Kidney (tissue), 14 donors: ENCODE results near the gene ANAPC16. TPM values are rescaled to one million over a fixed set of nuclear protein-coding genes. Genes with fewer than 3 reads are reported as not detected.

Experiments
- DNase-seq, 5 donors: peaks; one replicate each; pipeline ENCODE4 v3.0.0-alpha.2; 2013 to 2020
- FAIRE-seq: peaks from 2 replicates; lab custom pipeline; 2012; peaks lifted over from hg19 to GRCh38; lab: Jason Lieb, UNC
- H3K27ac ChIP-seq, 2 donors: one replicate each; pipeline ENCODE4 v1.7.0; 2013; ENCODE audit warnings: low read depth in 2 of 2, low read length in 2 of 2, inconsistent platforms in 1 of 2
- H3K27me3 ChIP-seq: one replicate; pipeline ENCODE4 v1.7.1; 2013; ENCODE audit warnings: low read length, inconsistent platforms; ENCODE audit not compliant: control insufficient read depth, insufficient read depth
- H3K36me3 ChIP-seq, 3 donors: one replicate each; pipeline versions ENCODE4 v1.7.0 to v1.7.1; 2013; ENCODE audit warnings: low read length in 3 of 3, control low read depth in 1 of 3, inconsistent platforms in 1 of 3; ENCODE audit not compliant: insufficient read depth in 3 of 3, control insufficient read depth in 2 of 3
- H3K4me1 ChIP-seq, 3 donors: one replicate each; pipeline versions ENCODE4 v1.7.0 to v1.7.1; 2013; ENCODE audit warnings: low read length in 3 of 3, inconsistent platforms in 1 of 3, low read depth in 1 of 3; ENCODE audit not compliant: control insufficient read depth in 2 of 3, insufficient read depth in 2 of 3
- H3K4me3 ChIP-seq, 3 donors: one replicate each; pipeline versions ENCODE4 v1.7.0 to v1.8.1; 2013; ENCODE audit warnings: low read length in 3 of 3, control low read depth in 1 of 3, inconsistent platforms in 1 of 3
- H3K9ac ChIP-seq, 3 donors: one replicate each; pipeline versions ENCODE4 v1.7.0 to v1.7.1; 2013; ENCODE audit warnings: low read length in 3 of 3, control low read depth in 1 of 3, inconsistent platforms in 1 of 3
- H3K9me3 ChIP-seq, 3 donors: one replicate each; pipeline versions ENCODE4 v1.7.0 to v1.7.1; 2013; ENCODE audit warnings: low read length in 3 of 3, control low read depth in 1 of 3, inconsistent platforms in 1 of 3; ENCODE audit not compliant: control insufficient read depth in 2 of 3, insufficient read depth in 1 of 3
- intact Hi-C: fragments of 100-400 bp; cut with DNase I; formaldehyde crosslinking; loops from one replicate; pipeline ENCODE4 v1.11.1; 2022
- polyA plus RNA-seq: library from polyadenylated mRNA; stranded (reverse); fragments of 350-450 nt; fragmentation: Illumina TruSeq; extraction: RNeasy Lipid Tissue Mini Kit (QIAGEN cat#74804); gene quantifications from one replicate; pipeline ENCODE4 v1.2.3, GENCODE V29; 2014; ENCODE audit warnings: low read depth, low replicate concordance; ENCODE audit not compliant: insufficient read depth
- total RNA-seq: library from RNA; stranded (reverse); fragmentation: NEBNext Ultra II Directional; extraction: Animal tissue kit (Norgen Biotek cat#: 25700); gene quantifications from one replicate; pipeline ENCODE4 v1.2.1, GENCODE V29; 2021
- TF ChIP-seq, protein P1 (sequence below): IDR thresholded peaks from 3 replicates; pipeline ENCODE4 v1.5.1; 2012; ENCODE audit warnings: mild to moderate bottlenecking, moderate library complexity, borderline replicate concordance; ENCODE audit not compliant: insufficient read depth; ENCODE audit errors: extremely low read depth
- donor health status: control.
- donor health status: control.
- donor health status: control.
- donor health status: control.
- donor health status: control.
- donor health status: DM: yes; HTN: yes; CAD: no.
- donor health status: Normal renal cell carcinoma (clear cell type).

The ANAPC16 gene
- total and polyA plus RNA-seq, 2 donors from 2014 or later: 132 to 210 TPM

- DNase-seq: no peak
- Histone ChIP-seq H3K36me3 (peaks cover 0 to 5% (median 0%) of the 10 kb centered on the region in 3 donors), H3K27me3 (no peaks in the 10 kb centered on the region), H3K9me3 (no peaks in the 10 kb centered on the region), H3K4me3 (peak overlapping the region in 1 of 3 donors; percentile 2), H3K9ac (peak overlapping the region in 1 of 3 donors; percentile 65), H3K27ac (peak overlapping the region in 1 of 2 donors; percentile 70), H3K4me1 (peaks cover 2 to 19% (median 7%) of the 10 kb centered on the region in 3 donors)
- TF ChIP-seq, protein P1, sequence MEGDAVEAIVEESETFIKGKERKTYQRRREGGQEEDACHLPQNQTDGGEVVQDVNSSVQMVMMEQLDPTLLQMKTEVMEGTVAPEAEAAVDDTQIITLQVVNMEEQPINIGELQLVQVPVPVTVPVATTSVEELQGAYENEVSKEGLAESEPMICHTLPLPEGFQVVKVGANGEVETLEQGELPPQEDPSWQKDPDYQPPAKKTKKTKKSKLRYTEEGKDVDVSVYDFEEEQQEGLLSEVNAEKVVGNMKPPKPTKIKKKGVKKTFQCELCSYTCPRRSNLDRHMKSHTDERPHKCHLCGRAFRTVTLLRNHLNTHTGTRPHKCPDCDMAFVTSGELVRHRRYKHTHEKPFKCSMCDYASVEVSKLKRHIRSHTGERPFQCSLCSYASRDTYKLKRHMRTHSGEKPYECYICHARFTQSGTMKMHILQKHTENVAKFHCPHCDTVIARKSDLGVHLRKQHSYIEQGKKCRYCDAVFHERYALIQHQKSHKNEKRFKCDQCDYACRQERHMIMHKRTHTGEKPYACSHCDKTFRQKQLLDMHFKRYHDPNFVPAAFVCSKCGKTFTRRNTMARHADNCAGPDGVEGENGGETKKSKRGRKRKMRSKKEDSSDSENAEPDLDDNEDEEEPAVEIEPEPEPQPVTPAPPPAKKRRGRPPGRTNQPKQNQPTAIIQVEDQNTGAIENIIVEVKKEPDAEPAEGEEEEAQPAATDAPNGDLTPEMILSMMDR: no peak
- intact Hi-C loops: no loop called here
- FAIRE-seq: no peak
Observed at GRCh38 chr10:72218726-72219125, 2.9 kb downstream of the ANAPC16 start.

DNA sequence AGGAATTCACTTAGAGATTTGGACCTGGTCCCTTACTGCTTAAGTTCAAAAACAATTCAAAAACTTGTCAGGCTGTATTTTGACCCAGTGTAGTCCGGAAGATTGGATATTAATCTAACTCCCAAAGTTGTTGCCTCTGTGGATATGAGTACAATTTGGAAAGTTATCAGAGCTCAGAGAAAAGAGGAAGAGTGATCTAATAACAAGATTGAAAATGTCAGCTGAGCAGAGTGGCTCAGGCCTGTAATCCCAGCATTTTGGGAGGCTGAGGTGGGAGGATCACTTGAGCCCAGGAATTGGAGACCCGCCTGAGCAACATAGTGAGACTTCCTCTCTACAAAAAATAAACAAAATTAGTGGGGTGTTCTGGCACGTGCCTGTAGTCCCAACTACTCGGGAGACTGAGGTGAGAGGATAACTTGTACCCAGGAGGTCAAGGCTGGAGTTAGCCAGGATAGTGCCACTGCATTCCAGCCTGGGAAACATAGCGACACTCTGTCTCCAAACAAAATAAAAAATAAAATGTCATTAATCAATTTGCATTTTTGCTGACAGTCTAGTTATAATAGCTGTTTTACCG is 3.5 kb downstream of the ANAPC16 start:
- peaks cover 2 to 19% (median 10%) of the 10 kb centered on the region in 3 donors for H3K4me1 ChIP-seq
- H3K4me3 ChIP-seq: peak overlapping the region in 1 of 3 donors; percentile 2
- H3K27ac ChIP-seq: peak overlapping the region in 1 of 2 donors; percentile 70
- no peak overlapping the region for H3K9ac ChIP-seq
- no peaks in the 10 kb centered on the region for H3K9me3 ChIP-seq
- TF ChIP-seq, protein P1: no peak
- no peak for FAIRE-seq
- intact Hi-C loops: no loop called here
- H3K36me3 ChIP-seq: peaks cover 0 to 5% (median 0%) of the 10 kb centered on the region in 3 donors
- no peaks in the 10 kb centered on the region for H3K27me3 ChIP-seq
- no peak for DNase-seq

DNA sequence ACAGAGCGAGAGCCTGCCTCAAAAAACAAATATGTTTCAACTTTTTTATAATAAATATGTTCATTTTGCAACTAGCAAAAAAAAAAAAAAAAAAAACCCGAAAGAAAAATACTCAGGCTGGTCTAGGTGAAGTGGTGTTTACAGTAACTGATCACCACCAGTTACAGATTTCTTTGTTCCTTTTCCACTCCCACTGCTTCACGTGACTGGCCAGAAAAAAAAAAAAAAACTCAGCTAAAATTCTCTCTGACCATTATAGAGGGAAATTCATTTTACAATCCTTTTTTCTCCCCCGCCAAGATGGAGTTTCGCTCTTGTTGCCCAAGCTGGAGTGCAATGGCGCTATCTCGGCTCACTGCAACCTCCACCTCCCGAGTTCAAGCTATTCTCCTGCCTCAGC is 4.8 kb downstream of the ANAPC16 start:
- FAIRE-seq (no peak), DNase-seq (no peak)
- no peaks in the 10 kb centered on the region for H3K9me3 ChIP-seq
- TF ChIP-seq, protein P1: no peak
- H3K27ac ChIP-seq: no peak overlapping the region
- H3K4me3 ChIP-seq: no peak overlapping the region
- H3K4me1 ChIP-seq: peaks cover 2 to 19% (median 10%) of the 10 kb centered on the region in 3 donors
- no peaks in the 10 kb centered on the region for H3K27me3 ChIP-seq
- peaks cover 0 to 5% (median 4%) of the 10 kb centered on the region in 3 donors for H3K36me3 ChIP-seq
- intact Hi-C loops: loop anchor here (5.0 to 10.0 kb wide), 2 partner anchors 114 to 168 kb away; no protein-coding TSS in a partner anchor
- no peak overlapping the region for H3K9ac ChIP-seq
